GM10248 (cell line): Measurements from ENCODE around the gene RIN3.

ENCODE experiments used
- CTCF ChIA-PET: fragments of 300-600 bp; sonication (Branson Sonifier 250); formaldehyde crosslinking; extraction: SDS; loops from one replicate; lab custom pipeline; 2021; ENCODE audit warnings: antibody characterized with exemption; lab: Yijun Ruan, JAX
- POLR2A ChIA-PET: fragments of 350-650 bp; sonication (Branson Sonifier 250); formaldehyde crosslinking; extraction: SDS; loops from one replicate; lab custom pipeline; 2020; ENCODE audit warnings: antibody characterized with exemption; lab: Yijun Ruan, JAX
- DNase-seq: peaks from one replicate; pipeline ENCODE4 v3.0.0; 2012; ENCODE audit errors: extremely low spot score
- TF ChIP-seq, protein P1 (sequence below): IDR thresholded peaks from 2 replicates; pipeline ENCODE4 v1.5.1; 2012; ENCODE audit warnings: mild to moderate bottlenecking, low read depth; ENCODE audit errors: extremely low read depth, missing control alignments, control extremely low read depth

The RIN3 gene, protein sequence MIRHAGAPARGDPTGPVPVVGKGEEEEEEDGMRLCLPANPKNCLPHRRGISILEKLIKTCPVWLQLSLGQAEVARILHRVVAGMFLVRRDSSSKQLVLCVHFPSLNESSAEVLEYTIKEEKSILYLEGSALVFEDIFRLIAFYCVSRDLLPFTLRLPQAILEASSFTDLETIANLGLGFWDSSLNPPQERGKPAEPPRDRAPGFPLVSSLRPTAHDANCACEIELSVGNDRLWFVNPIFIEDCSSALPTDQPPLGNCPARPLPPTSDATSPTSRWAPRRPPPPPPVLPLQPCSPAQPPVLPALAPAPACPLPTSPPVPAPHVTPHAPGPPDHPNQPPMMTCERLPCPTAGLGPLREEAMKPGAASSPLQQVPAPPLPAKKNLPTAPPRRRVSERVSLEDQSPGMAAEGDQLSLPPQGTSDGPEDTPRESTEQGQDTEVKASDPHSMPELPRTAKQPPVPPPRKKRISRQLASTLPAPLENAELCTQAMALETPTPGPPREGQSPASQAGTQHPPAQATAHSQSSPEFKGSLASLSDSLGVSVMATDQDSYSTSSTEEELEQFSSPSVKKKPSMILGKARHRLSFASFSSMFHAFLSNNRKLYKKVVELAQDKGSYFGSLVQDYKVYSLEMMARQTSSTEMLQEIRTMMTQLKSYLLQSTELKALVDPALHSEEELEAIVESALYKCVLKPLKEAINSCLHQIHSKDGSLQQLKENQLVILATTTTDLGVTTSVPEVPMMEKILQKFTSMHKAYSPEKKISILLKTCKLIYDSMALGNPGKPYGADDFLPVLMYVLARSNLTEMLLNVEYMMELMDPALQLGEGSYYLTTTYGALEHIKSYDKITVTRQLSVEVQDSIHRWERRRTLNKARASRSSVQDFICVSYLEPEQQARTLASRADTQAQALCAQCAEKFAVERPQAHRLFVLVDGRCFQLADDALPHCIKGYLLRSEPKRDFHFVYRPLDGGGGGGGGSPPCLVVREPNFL

GRCh38 chr14:92513204-92513965, at the start of gene RIN3:
Gene RIN3, plus strand, starts transcription at chr14:92513781. Its CDS starts 152 bp downstream, at chr14:92513933.
- ChIA-PET POLR2A (no interaction called here), CTCF (no interaction called here)
- TF ChIP-seq, protein P1, sequence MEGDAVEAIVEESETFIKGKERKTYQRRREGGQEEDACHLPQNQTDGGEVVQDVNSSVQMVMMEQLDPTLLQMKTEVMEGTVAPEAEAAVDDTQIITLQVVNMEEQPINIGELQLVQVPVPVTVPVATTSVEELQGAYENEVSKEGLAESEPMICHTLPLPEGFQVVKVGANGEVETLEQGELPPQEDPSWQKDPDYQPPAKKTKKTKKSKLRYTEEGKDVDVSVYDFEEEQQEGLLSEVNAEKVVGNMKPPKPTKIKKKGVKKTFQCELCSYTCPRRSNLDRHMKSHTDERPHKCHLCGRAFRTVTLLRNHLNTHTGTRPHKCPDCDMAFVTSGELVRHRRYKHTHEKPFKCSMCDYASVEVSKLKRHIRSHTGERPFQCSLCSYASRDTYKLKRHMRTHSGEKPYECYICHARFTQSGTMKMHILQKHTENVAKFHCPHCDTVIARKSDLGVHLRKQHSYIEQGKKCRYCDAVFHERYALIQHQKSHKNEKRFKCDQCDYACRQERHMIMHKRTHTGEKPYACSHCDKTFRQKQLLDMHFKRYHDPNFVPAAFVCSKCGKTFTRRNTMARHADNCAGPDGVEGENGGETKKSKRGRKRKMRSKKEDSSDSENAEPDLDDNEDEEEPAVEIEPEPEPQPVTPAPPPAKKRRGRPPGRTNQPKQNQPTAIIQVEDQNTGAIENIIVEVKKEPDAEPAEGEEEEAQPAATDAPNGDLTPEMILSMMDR, result no peak
- DNase-seq, result peak; percentile 74

- ChIA-PET POLR2A (no interaction called here), CTCF (interaction anchor here (1.3 kb wide), 1 partner anchor 9 kb away, joined by 4 read pairs; no protein-coding TSS in a partner anchor)
- no peak for DNase-seq
- TF ChIP-seq, protein P1, result no peak
Observed at GRCh38 chr14:92464156-92464555, 49.4 kb upstream of the RIN3 start.

- ChIA-PET POLR2A (no interaction called here), CTCF (interaction anchor here (1.1 to 1.3 kb wide), 2 partner anchors 10 to 343 kb away, joined by 3 to 4 read pairs; partner anchors contain the start of genes CPSF2 and NDUFB1)
- no peak for DNase-seq
- TF ChIP-seq, protein P1, result no peak
Observed at GRCh38 chr14:92464716-92465115, 48.9 kb upstream of the RIN3 start.

DNA sequence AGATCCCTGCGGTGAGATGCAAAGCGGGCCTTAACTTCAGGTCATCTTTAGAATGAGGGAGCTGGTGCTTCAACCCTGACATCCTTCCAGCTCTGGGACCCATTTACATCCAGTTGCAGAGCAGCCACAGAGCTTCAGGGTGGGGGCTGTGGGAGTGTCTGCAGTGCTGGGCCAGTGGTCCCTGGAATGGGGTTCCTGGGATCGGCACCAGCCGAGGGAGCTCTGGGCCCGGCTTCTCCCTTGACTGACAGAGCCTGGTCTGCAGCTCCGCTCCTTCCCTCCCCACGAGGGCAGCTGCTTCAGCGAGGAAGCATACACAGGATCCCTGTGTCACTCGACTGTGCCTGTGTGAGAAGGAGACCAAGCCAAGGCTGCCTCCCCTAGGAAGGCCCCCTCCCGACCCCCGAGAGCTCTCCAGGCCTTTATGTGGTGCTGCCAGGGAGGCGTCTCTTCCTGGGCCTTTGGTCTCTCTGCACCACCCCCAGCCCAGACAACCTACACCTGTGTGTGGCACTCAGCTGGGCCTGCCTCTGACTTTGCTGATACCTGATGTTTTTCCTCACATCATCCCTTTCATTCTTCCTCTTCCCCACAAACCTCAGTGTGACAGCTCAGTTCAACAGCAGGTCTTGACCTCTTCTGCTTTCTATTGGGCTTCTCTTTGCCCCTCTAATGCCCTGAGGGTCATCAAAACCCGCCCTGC, 48.1 kb upstream of the RIN3 start:
- POLR2A ChIA-PET, result no interaction called here
- CTCF ChIA-PET, result interaction anchor here (0.8 to 1.3 kb wide), 3 partner anchors 11 to 344 kb away, joined by 3 to 4 read pairs (median 3); partner anchors contain the start of genes CPSF2 and NDUFB1
- TF ChIP-seq, protein P1, result no peak
- DNase-seq, result no peak

DNA sequence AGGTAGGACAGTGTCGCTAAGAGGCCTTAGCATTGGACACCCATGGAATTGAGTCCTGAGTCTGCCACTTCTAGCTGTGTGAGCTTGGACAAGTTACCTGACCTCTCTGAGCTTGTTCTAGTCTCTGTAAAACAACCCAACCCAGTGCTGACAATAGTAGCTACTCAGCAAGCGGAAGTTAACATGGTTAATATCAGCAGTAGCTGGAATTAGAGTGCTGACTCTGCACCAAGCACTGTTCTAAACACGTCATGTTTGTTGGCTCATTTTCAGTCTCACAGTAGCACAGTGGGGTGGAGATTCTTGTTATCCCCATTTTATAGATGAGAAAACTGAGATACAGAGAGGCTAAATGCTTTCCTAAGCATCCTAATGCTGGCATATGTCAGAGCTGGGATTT, 47.5 kb upstream of the RIN3 start:
- no peak for DNase-seq
- POLR2A ChIA-PET, result no interaction called here
- CTCF ChIA-PET, result interaction anchor here (0.8 to 1.1 kb wide), 2 partner anchors 12 to 344 kb away, joined by 3 read pairs; partner anchors contain the start of genes CPSF2 and NDUFB1
- TF ChIP-seq, protein P1, result no peak
